ENCODE data around the gene PFAS.

Gene PFAS

GRCh38 chr17:8287651-8288335, 38.7 kb downstream of the PFAS start:
- Histone ChIP-seq H3K9me3 (ENCODE audit: low read depth, low read length) (no peaks in the 10 kb centered on the region), H3K36me3 (ENCODE audit: insufficient read depth, low read length) (no peaks in the 10 kb centered on the region), H3K9ac (ENCODE audit: insufficient read length) (peak overlapping the region; percentile 60), H3K4me3 (peak overlapping the region; percentile 85), H3K27ac (no peak overlapping the region)
- TF ChIP-seq EZH2 (IDR thresholded peaks at IDR 0.05) (no peak), POLR2AphosphoS5 (IDR thresholded peaks at IDR 0.05; ENCODE audit: borderline replicate concordance, low read depth, low read length) (no peak), FOXP2 (optimal IDR thresholded peaks at IDR 0.05; ENCODE audit: control extremely low read depth, extremely low read length, insufficient read depth) (no peak)
- DNase-seq (ENCODE audit: low read depth, low spot score): no peak

GRCh38 chr17:8288336-8289102, 39.4 kb downstream of the PFAS start, which contains the start of gene RANGRF:
TSS of gene RANGRF (plus strand) at chr17:8288670. CDS start at chr17:8288789, 119 bp downstream.
- TF ChIP-seq POLR2AphosphoS5 (IDR thresholded peaks at IDR 0.05; ENCODE audit: borderline replicate concordance, low read depth, low read length) (no peak; the same call in none of the 2 replicates), EZH2 (IDR thresholded peaks at IDR 0.05) (no peak), FOXP2 (optimal IDR thresholded peaks at IDR 0.05; ENCODE audit: control extremely low read depth, extremely low read length, insufficient read depth) (no peak)
- H3K27ac ChIP-seq: no peak within 1 kb of the TSS

GRCh38 chr17:8289103-8289397, 40.0 kb downstream of the PFAS start:
- TF ChIP-seq FOXP2 (optimal IDR thresholded peaks at IDR 0.05; ENCODE audit: control extremely low read depth, extremely low read length, insufficient read depth) (no peak), EZH2 (IDR thresholded peaks at IDR 0.05) (no peak), POLR2AphosphoS5 (IDR thresholded peaks at IDR 0.05; ENCODE audit: borderline replicate concordance, low read depth, low read length) (no peak)
- H3K27ac ChIP-seq: no peak overlapping the region
- H3K36me3 ChIP-seq (ENCODE audit: insufficient read depth, low read length): no peaks in the 10 kb centered on the region
- H3K9me3 ChIP-seq (ENCODE audit: low read depth, low read length): no peaks in the 10 kb centered on the region
- H3K9ac ChIP-seq (ENCODE audit: insufficient read length): peak overlapping the region; percentile 81
- DNase-seq (ENCODE audit: low read depth, low spot score): no peak
- peak overlapping the region; percentile 85 for H3K4me3 ChIP-seq

More at GRCh38 chr17:8288336-8289102, 39.4 kb downstream of the PFAS start, which contains the start of gene RANGRF:
- DNase-seq (ENCODE audit: low read depth, low spot score): no peak
- peak within 1 kb of the TSS; percentile 85 for H3K4me3 ChIP-seq
- H3K36me3 ChIP-seq (ENCODE audit: insufficient read depth, low read length): no peaks in the 10 kb centered on the region
- peak within 1 kb of the TSS; percentile 81 for H3K9ac ChIP-seq (ENCODE audit: insufficient read length)
- no peaks in the 10 kb centered on the region for H3K9me3 ChIP-seq (ENCODE audit: low read depth, low read length)

- Histone ChIP-seq H3K9ac (ENCODE audit: insufficient read length) (no peak overlapping the region), H3K4me3 (no peak overlapping the region), H3K36me3 (ENCODE audit: insufficient read depth, low read length) (no peaks in the 10 kb centered on the region), H3K9me3 (ENCODE audit: low read depth, low read length) (no peaks in the 10 kb centered on the region), H3K27ac (no peak overlapping the region)
- no peak for DNase-seq (ENCODE audit: low read depth, low spot score)
- TF ChIP-seq FOXP2 (optimal IDR thresholded peaks at IDR 0.05; ENCODE audit: control extremely low read depth, extremely low read length, insufficient read depth) (no peak), POLR2AphosphoS5 (IDR thresholded peaks at IDR 0.05; ENCODE audit: borderline replicate concordance, low read depth, low read length) (no peak)
Measured at GRCh38 chr17:8290043-8290442, 41.0 kb downstream of the PFAS start.

- no peaks in the 10 kb centered on the region for H3K9me3 ChIP-seq (ENCODE audit: low read depth, low read length)
- H3K9ac ChIP-seq (ENCODE audit: insufficient read length): no peak overlapping the region
- no peak overlapping the region for H3K27ac ChIP-seq
- no peak for DNase-seq (ENCODE audit: low read depth, low spot score)
- TF ChIP-seq EZH2 (IDR thresholded peaks at IDR 0.05): no peak
- no peak for TF ChIP-seq POLR2AphosphoS5 (IDR thresholded peaks at IDR 0.05; ENCODE audit: borderline replicate concordance, low read depth, low read length)
- TF ChIP-seq FOXP2 (optimal IDR thresholded peaks at IDR 0.05; ENCODE audit: control extremely low read depth, extremely low read length, insufficient read depth): no peak
- no peak overlapping the region for H3K4me3 ChIP-seq
- no peaks in the 10 kb centered on the region for H3K36me3 ChIP-seq (ENCODE audit: insufficient read depth, low read length)
Measured at GRCh38 chr17:8292639-8293395, 43.7 kb downstream of the PFAS start.

- H3K9me3 ChIP-seq (ENCODE audit: low read depth, low read length): no peaks in the 10 kb centered on the region
- no peak for TF ChIP-seq EZH2 (IDR thresholded peaks at IDR 0.05)
- no peak for TF ChIP-seq FOXP2 (optimal IDR thresholded peaks at IDR 0.05; ENCODE audit: control extremely low read depth, extremely low read length, insufficient read depth)
- no peak for TF ChIP-seq POLR2AphosphoS5 (IDR thresholded peaks at IDR 0.05; ENCODE audit: borderline replicate concordance, low read depth, low read length)
- DNase-seq (ENCODE audit: low read depth, low spot score): no peak
- H3K4me3 ChIP-seq: no peak overlapping the region
- no peak overlapping the region for H3K27ac ChIP-seq
- no peaks in the 10 kb centered on the region for H3K36me3 ChIP-seq (ENCODE audit: insufficient read depth, low read length)
- H3K9ac ChIP-seq (ENCODE audit: insufficient read length): no peak overlapping the region
Measured at GRCh38 chr17:8294361-8294760, 45.3 kb downstream of the PFAS start.

GRCh38 chr17:8294814-8295316, 45.8 kb downstream of the PFAS start:
- H3K27ac ChIP-seq: no peak overlapping the region
- no peak overlapping the region for H3K9ac ChIP-seq (ENCODE audit: insufficient read length)

GRCh38 chr17:8300226-8300625, 51.1 kb downstream of the PFAS start:
- no peaks in the 10 kb centered on the region for H3K9me3 ChIP-seq (ENCODE audit: low read depth, low read length)
- H3K4me3 ChIP-seq: no peak overlapping the region
- no peak overlapping the region for H3K27ac ChIP-seq
- DNase-seq (ENCODE audit: low read depth, low spot score): no peak
- H3K9ac ChIP-seq (ENCODE audit: insufficient read length): no peak overlapping the region
- no peaks in the 10 kb centered on the region for H3K36me3 ChIP-seq (ENCODE audit: insufficient read depth, low read length)
- no peak for TF ChIP-seq EZH2 (IDR thresholded peaks at IDR 0.05)
- TF ChIP-seq FOXP2 (optimal IDR thresholded peaks at IDR 0.05; ENCODE audit: control extremely low read depth, extremely low read length, insufficient read depth): no peak
- no peak for TF ChIP-seq POLR2AphosphoS5 (IDR thresholded peaks at IDR 0.05; ENCODE audit: borderline replicate concordance, low read depth, low read length)

More at GRCh38 chr17:8294814-8295316, 45.8 kb downstream of the PFAS start:
- H3K9me3 ChIP-seq (ENCODE audit: low read depth, low read length): no peaks in the 10 kb centered on the region
- no peak for TF ChIP-seq EZH2 (IDR thresholded peaks at IDR 0.05)
- no peak for TF ChIP-seq FOXP2 (optimal IDR thresholded peaks at IDR 0.05; ENCODE audit: control extremely low read depth, extremely low read length, insufficient read depth)
- no peak for TF ChIP-seq POLR2AphosphoS5 (IDR thresholded peaks at IDR 0.05; ENCODE audit: borderline replicate concordance, low read depth, low read length)
- H3K36me3 ChIP-seq (ENCODE audit: insufficient read depth, low read length): no peaks in the 10 kb centered on the region
- H3K4me3 ChIP-seq: peak overlapping the region; percentile 94
- no peak for DNase-seq (ENCODE audit: low read depth, low spot score)

All from SK-N-MC (cell line).